Thyroid gland (tissue), 4 donors: ENCODE data around the gene CBR1. TPM values are rescaled to one million over a fixed set of nuclear protein-coding genes. Genes with fewer than 3 reads are reported as not detected.

Source experiments
- DNase-seq, 2 donors: peaks; one replicate each; pipeline ENCODE4 v3.0.0-alpha.2; 2019
- H3K27ac ChIP-seq, 3 donors: fragments of 200-600 bp; sonication (generic); 1 replicate in 2 of 3; 2 replicates in 1 of 3; pipeline ENCODE4 v1.5.1; 2016 to 2019; ENCODE audit warnings: mild to moderate bottlenecking in 1 of 3, moderate library complexity in 1 of 3
- H3K27me3 ChIP-seq: fragments of 200-600 bp; sonication (generic); one replicate; pipeline ENCODE4 v1.5.1; 2019
- H3K36me3 ChIP-seq, 2 donors: fragments of 200-600 bp; sonication (generic); one replicate each; pipeline ENCODE4 v1.5.1; 2016 to 2019
- H3K4me1 ChIP-seq, 2 donors: fragments of 200-600 bp; sonication (generic); one replicate each; pipeline ENCODE4 v1.5.1; 2017 to 2019
- H3K4me3 ChIP-seq, 3 donors: fragments of 200-600 bp; sonication (generic); replicated peaks in 1 of 3; 1 replicate in 2 of 3; 2 replicates in 1 of 3; pipeline ENCODE4 v1.5.1; 2016; ENCODE audit warnings: mild to moderate bottlenecking in 1 of 3
- H3K9me3 ChIP-seq: fragments of 200-600 bp; sonication (generic); one replicate; pipeline ENCODE4 v1.5.1; 2017
- POLR2A ChIP-seq, 2 donors: fragments of 450-650 bp; IDR thresholded peaks; one replicate each; pipeline ENCODE4 v1.6.1; 2017; ENCODE audit warnings: antibody characterized with exemption in 2 of 2, mild to moderate bottlenecking in 2 of 2, moderate library complexity in 1 of 2
- WGBS, 2 donors: methylation state at CpG; one replicate each; pipeline ENCODE4 v1.1.5; 2017; 5-methylcytosine and 5-hydroxymethylcytosine counted together
- intact Hi-C: fragments of 100-400 bp; cut with DNase I; formaldehyde crosslinking; loops from one replicate; pipeline ENCODE4 v1.15.1; 2023
- total RNA-seq, 4 donors: library from RNA; depleted of rRNA; stranded (reverse); fragments of >200 nt; gene quantifications; one replicate each; pipeline ENCODE4 v1.2.3, GENCODE V29; 2016
- TF ChIP-seq, protein P1 (sequence below), 6 experiments: fragments of 200-600 bp in 3 of 6; fragments of 450-650 bp in 3 of 6; sonication (generic) in 3 of 6; IDR thresholded peaks; one replicate each; pipeline ENCODE4 v1.5.1; 2016 to 2019; ENCODE audit warnings: antibody characterized with exemption in 6 of 6, mild to moderate bottlenecking in 2 of 6, inconsistent platforms in 1 of 6, moderate library complexity in 1 of 6

The CBR1 gene
- total RNA-seq, 4 donors from 2014 or later: 206 to 600 (median 418) TPM

DNA sequence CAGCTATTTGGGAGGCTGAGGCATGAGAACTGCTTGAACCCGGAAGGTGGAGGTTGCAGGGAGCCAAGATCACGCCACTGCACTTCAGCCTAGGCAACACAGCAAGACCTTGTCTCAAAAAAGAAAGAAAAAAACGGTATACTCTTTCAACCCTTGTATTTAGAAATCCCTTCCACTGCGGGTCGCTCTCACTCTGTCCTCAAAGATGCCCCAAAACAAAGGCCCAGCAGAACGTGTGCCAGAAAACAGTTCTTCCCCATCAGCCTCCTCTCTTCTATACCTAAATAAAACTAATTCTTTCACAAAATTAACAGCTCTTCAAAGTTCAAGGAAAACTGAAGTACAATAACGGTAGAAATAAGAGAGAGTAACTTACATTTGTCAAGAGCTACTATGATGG is 22.7 kb upstream of the CBR1 start:
- no peaks in the 10 kb centered on the region for H3K4me1 ChIP-seq
- intact Hi-C loops: no loop called here
- TF ChIP-seq, protein P1, sequence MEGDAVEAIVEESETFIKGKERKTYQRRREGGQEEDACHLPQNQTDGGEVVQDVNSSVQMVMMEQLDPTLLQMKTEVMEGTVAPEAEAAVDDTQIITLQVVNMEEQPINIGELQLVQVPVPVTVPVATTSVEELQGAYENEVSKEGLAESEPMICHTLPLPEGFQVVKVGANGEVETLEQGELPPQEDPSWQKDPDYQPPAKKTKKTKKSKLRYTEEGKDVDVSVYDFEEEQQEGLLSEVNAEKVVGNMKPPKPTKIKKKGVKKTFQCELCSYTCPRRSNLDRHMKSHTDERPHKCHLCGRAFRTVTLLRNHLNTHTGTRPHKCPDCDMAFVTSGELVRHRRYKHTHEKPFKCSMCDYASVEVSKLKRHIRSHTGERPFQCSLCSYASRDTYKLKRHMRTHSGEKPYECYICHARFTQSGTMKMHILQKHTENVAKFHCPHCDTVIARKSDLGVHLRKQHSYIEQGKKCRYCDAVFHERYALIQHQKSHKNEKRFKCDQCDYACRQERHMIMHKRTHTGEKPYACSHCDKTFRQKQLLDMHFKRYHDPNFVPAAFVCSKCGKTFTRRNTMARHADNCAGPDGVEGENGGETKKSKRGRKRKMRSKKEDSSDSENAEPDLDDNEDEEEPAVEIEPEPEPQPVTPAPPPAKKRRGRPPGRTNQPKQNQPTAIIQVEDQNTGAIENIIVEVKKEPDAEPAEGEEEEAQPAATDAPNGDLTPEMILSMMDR (IDR thresholded peaks at IDR 0.05): no peak
- TF ChIP-seq POLR2A (IDR thresholded peaks at IDR 0.05): no peak

DNA sequence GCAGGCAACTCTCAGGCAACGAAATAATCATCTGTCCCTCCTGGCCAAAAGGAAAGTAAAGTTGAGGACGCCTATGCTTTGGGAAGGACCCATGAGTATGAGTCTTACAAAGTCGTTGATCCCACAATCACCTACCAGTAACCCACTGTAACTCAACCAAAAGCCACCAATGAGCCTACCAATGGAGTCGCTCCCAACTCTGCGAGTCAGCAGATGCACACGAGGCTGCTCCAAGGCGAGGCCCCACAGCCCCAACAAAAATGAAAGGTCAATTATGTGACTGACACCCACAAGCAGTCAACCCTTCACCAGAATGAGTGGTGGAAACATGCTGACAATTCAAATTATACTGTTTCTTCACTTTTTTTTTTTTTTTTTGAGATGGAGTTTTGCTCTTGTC is 21.5 kb upstream of the CBR1 start:
- no peak overlapping the region for H3K4me3 ChIP-seq
- WGBS, 2 donors: 94% methylated on average over 7 of the region's 7 CpGs
- H3K27me3 ChIP-seq: no peaks in the 10 kb centered on the region
- TF ChIP-seq, protein P1 (IDR thresholded peaks at IDR 0.05): no peak
- no peak for TF ChIP-seq POLR2A (IDR thresholded peaks at IDR 0.05)
- H3K36me3 ChIP-seq: peaks cover 54 to 58% of the 10 kb centered on the region in 2 donors
- intact Hi-C loops: no loop called here
- H3K9me3 ChIP-seq: no peaks in the 10 kb centered on the region
- no peak for DNase-seq
- H3K27ac ChIP-seq: no peak overlapping the region
- no peaks in the 10 kb centered on the region for H3K4me1 ChIP-seq

More for the DNA sequence above, 22.7 kb upstream of the CBR1 start:
- H3K4me3 ChIP-seq: no peak overlapping the region
- H3K27ac ChIP-seq: no peak overlapping the region
- 88 to 94% methylated on average over 7 of the region's 7 CpGs for WGBS, 2 donors
- DNase-seq: no peak
- H3K27me3 ChIP-seq: no peaks in the 10 kb centered on the region
- no peaks in the 10 kb centered on the region for H3K9me3 ChIP-seq
- peaks cover 47 to 58% of the 10 kb centered on the region in 2 donors for H3K36me3 ChIP-seq

DNA sequence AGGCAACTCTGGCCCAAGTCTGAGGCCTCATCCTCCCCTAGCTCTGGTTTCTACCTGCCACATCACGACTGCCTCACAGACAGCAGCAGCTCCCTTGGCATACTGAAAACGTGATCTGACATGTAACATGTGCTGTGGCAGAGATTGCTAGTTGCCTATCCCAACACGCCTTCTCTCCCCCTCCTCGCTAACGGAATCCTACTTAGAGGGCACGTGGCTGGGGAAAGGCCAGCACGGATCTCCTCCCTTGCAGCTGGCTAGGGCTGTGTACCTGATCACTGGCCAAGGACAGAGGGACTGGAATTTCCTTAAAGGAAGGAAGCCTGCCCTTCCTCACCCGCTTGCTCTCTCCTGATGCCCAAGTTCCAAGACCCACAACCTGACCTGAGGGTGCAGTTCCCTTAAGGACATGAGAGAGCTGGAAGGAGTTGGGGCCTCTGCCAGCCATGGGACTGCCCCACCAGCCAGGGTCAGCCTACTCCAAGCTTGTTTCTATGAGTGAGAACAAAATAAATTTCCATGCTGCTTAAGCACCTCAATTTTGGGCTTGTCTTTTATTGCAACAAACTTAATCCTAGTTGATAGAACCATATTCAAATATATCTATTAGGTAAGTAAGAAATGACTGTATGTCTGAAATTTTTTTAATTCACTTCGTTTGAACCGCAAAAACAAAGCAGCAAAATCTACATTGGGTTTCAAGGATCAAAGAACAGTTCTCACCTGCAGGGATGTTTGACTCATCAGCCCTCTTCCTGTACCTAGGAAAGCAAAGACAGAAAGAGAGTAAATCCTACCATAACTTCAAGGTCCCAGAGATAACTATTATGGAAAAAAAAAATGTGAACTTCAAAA is 16.7 kb upstream of the CBR1 start:
- Histone ChIP-seq H3K9me3 (no peaks in the 10 kb centered on the region), H3K36me3 (peaks cover 51 to 61% of the 10 kb centered on the region in 2 donors), H3K27ac (no peak overlapping the region), H3K27me3 (no peaks in the 10 kb centered on the region), H3K4me1 (no peaks in the 10 kb centered on the region), H3K4me3 (no peak overlapping the region)
- intact Hi-C loops: no loop called here
- DNase-seq: no peak
- TF ChIP-seq, protein P1 (IDR thresholded peaks at IDR 0.05): no peak
- TF ChIP-seq POLR2A (IDR thresholded peaks at IDR 0.05): no peak
- WGBS, 2 donors: 84 to 90% methylated on average over 10 of the region's 10 CpGs

DNA sequence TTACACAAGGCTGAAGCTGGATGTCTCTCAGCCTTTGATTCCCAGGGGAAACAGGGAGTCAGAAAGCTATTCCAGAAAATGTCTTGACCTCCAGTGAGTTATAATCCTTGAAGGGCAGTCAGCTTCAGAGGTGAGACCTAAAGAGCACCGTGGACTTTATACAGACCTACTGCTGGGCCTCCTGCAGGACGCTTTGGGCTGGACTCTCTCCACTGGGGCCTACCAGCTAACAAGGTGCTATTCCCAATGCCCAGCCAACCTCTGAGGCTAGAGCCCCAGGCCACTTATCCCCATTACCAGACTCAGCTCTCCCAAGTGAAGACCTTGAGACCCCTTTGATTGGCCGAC is 16.1 kb upstream of the CBR1 start:
- H3K4me3 ChIP-seq: no peak overlapping the region
- H3K4me1 ChIP-seq: peaks cover under 1 to 2% of the 10 kb centered on the region in 2 donors
- peaks cover 48 to 59% of the 10 kb centered on the region in 2 donors for H3K36me3 ChIP-seq
- H3K9me3 ChIP-seq: no peaks in the 10 kb centered on the region
- H3K27ac ChIP-seq: no peak overlapping the region
- WGBS, 2 donors: 84 to 98% methylated on average over 3 of the region's 3 CpGs
- TF ChIP-seq POLR2A (IDR thresholded peaks at IDR 0.05): no peak
- TF ChIP-seq, protein P1 (IDR thresholded peaks at IDR 0.05): no peak
- no peaks in the 10 kb centered on the region for H3K27me3 ChIP-seq
- intact Hi-C loops: no loop called here
- no peak for DNase-seq

DNA sequence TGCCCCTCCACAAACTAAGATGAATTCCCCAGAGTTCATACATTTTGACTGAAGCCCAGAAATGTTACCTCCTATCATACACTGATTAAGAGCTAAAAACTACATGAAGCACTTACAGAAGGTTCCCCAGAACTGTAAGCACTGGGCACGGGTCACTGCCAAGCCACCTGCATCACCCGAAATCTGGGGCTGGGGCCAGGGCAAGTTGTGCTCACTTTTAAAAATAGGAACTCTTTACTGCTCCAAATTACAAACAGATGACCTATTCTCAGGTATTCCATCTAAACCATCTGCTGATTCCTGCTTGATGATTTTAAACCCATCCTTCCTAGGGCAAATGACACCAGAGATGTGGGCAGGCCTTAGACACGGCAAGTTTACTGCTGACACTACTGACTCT is 14.3 kb upstream of the CBR1 start:
- H3K9me3 ChIP-seq: no peaks in the 10 kb centered on the region
- TF ChIP-seq POLR2A (IDR thresholded peaks at IDR 0.05): no peak
- TF ChIP-seq, protein P1 (IDR thresholded peaks at IDR 0.05): no peak
- no peak overlapping the region for H3K4me3 ChIP-seq
- 92 to 95% methylated on average over 3 of the region's 3 CpGs for WGBS, 2 donors
- H3K27me3 ChIP-seq: no peaks in the 10 kb centered on the region
- intact Hi-C loops: no loop called here
- peaks cover 39 to 52% of the 10 kb centered on the region in 2 donors for H3K36me3 ChIP-seq
- no peak for DNase-seq
- H3K4me1 ChIP-seq: peaks cover 10 to 11% of the 10 kb centered on the region in 2 donors
- no peak overlapping the region for H3K27ac ChIP-seq
